ENCODE measurements around the gene MOSPD3.

DNA sequence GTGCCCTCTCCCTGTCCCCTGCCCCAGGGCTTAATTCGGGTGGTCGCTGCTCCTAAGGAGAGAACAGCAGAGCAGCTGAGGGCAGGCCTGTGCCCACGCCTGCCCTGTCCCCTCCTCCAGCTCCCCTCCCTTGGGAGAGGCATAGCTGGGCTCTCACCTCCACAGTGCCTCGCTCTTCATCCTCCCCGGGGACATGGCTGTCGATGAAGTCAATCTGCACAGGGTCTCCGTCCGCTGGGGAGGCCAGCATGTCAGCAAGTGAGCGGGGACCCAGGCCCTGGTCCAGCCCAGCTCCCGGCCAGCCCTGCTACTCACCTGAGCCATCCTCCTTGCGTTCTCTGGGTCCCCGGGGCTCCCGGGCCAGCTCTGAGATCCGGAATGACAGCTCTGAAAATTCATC, 34.8 kb upstream of the MOSPD3 start:
- TF ChIP-seq, protein P1, sequence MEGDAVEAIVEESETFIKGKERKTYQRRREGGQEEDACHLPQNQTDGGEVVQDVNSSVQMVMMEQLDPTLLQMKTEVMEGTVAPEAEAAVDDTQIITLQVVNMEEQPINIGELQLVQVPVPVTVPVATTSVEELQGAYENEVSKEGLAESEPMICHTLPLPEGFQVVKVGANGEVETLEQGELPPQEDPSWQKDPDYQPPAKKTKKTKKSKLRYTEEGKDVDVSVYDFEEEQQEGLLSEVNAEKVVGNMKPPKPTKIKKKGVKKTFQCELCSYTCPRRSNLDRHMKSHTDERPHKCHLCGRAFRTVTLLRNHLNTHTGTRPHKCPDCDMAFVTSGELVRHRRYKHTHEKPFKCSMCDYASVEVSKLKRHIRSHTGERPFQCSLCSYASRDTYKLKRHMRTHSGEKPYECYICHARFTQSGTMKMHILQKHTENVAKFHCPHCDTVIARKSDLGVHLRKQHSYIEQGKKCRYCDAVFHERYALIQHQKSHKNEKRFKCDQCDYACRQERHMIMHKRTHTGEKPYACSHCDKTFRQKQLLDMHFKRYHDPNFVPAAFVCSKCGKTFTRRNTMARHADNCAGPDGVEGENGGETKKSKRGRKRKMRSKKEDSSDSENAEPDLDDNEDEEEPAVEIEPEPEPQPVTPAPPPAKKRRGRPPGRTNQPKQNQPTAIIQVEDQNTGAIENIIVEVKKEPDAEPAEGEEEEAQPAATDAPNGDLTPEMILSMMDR (IDR thresholded peaks at IDR 0.05; ENCODE audit: insufficient read depth, low read length): no peak
- TF ChIP-seq GABPA (IDR thresholded peaks at IDR 0.05; ENCODE audit: low read depth) (no peak), POLR2AphosphoS5 (IDR thresholded peaks at IDR 0.05; ENCODE audit: low read depth) (no peak), SPI1 (IDR thresholded peaks at IDR 0.05; ENCODE audit: borderline replicate concordance, low read depth) (no peak)
- TF ChIP-seq, protein P2, sequence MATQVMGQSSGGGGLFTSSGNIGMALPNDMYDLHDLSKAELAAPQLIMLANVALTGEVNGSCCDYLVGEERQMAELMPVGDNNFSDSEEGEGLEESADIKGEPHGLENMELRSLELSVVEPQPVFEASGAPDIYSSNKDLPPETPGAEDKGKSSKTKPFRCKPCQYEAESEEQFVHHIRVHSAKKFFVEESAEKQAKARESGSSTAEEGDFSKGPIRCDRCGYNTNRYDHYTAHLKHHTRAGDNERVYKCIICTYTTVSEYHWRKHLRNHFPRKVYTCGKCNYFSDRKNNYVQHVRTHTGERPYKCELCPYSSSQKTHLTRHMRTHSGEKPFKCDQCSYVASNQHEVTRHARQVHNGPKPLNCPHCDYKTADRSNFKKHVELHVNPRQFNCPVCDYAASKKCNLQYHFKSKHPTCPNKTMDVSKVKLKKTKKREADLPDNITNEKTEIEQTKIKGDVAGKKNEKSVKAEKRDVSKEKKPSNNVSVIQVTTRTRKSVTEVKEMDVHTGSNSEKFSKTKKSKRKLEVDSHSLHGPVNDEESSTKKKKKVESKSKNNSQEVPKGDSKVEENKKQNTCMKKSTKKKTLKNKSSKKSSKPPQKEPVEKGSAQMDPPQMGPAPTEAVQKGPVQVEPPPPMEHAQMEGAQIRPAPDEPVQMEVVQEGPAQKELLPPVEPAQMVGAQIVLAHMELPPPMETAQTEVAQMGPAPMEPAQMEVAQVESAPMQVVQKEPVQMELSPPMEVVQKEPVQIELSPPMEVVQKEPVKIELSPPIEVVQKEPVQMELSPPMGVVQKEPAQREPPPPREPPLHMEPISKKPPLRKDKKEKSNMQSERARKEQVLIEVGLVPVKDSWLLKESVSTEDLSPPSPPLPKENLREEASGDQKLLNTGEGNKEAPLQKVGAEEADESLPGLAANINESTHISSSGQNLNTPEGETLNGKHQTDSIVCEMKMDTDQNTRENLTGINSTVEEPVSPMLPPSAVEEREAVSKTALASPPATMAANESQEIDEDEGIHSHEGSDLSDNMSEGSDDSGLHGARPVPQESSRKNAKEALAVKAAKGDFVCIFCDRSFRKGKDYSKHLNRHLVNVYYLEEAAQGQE (IDR thresholded peaks at IDR 0.05; ENCODE audit: insufficient replicate concordance, low read depth): no peak
